Transverse colon (tissue), 4 donors: Measurements from ENCODE around the gene CECR2.

Experiments
- CTCF ChIP-seq, 5 experiments: fragments of 200-600 bp in 3 of 5; fragments of 450-650 bp in 2 of 5; sonication (generic) in 3 of 5; IDR thresholded peaks; 1 replicate in 2 of 5; 2 replicates in 3 of 5; pipeline ENCODE4 v1.5.1; 2016 to 2017; ENCODE audit warnings: antibody characterized with exemption in 5 of 5, inconsistent platforms in 3 of 5, mild to moderate bottlenecking in 2 of 5, moderate library complexity in 1 of 5
- EP300 ChIP-seq: sonication (generic); formaldehyde crosslinking; IDR thresholded peaks from one replicate; pipeline ENCODE4 v1.6.1; 2017; ENCODE audit warnings: antibody characterized with exemption, low read depth
- POLR2AphosphoS5 ChIP-seq, 3 donors: sonication (generic); formaldehyde crosslinking; IDR thresholded peaks; one replicate each; pipeline ENCODE4 v1.6.1; 2016; ENCODE audit warnings: antibody characterized with exemption in 3 of 3

GRCh38 chr22:17375914-17376614 lies 6.8 kb downstream of the CECR2 start:
- TF ChIP-seq CTCF (IDR thresholded peaks at IDR 0.05): no peak
- no peak for TF ChIP-seq EP300
- TF ChIP-seq POLR2AphosphoS5 (IDR thresholded peaks at IDR 0.05): no peak
